Skeletal muscle satellite cell (primary cell): ENCODE measurements around the gene HECTD4.
"Not testable (repeated sequence)": the region's sequence is repeated elsewhere in the genome, so short reads cannot be mapped to it uniquely, and the experiment has no call there.

Source experiments
- H3K27me3 ChIP-seq: 2 replicates; pipeline ENCODE4 v1.7.0; 2013; ENCODE audit warnings: low read length; ENCODE audit not compliant: control insufficient read depth, insufficient read depth
- H3K36me3 ChIP-seq: 2 replicates; pipeline ENCODE4 v1.7.0; 2013; ENCODE audit warnings: mild to moderate bottlenecking, control low read depth, low read length; ENCODE audit not compliant: insufficient read depth
- H3K4me1 ChIP-seq: 2 replicates; pipeline ENCODE4 v1.7.0; 2013; ENCODE audit warnings: low read length; ENCODE audit not compliant: control insufficient read depth, insufficient read depth
- H3K4me2 ChIP-seq: 2 replicates; pipeline ENCODE4 v1.7.0; 2013; ENCODE audit warnings: mild to moderate bottlenecking, low read length
- H3K4me3 ChIP-seq: 2 replicates; pipeline ENCODE4 v1.7.0; 2013; ENCODE audit warnings: low read length
- H3K9ac ChIP-seq: 2 replicates; pipeline ENCODE4 v1.7.0; 2013; ENCODE audit warnings: mild to moderate bottlenecking, low read depth, low read length, moderate library complexity
- H3K9me3 ChIP-seq: replicated peaks from 2 replicates; pipeline ENCODE4 v1.7.0; 2013; ENCODE audit warnings: mild to moderate bottlenecking, control low read depth, low read length

HECTD4 gene

GRCh38 chr12:112350593-112351592 is 31.3 kb downstream of the HECTD4 start:
- no peaks in the 10 kb centered on the region for H3K27me3 ChIP-seq
- H3K4me1 ChIP-seq: peaks cover 16% of the 10 kb centered on the region
- no peaks in the 10 kb centered on the region for H3K9me3 ChIP-seq
- peak overlapping the region; percentile 4 for H3K4me2 ChIP-seq
- no peak overlapping the region for H3K4me3 ChIP-seq
- no peaks in the 10 kb centered on the region for H3K36me3 ChIP-seq
- H3K9ac ChIP-seq: no peak overlapping the region

GRCh38 chr12:112349431-112349830 is 32.8 kb downstream of the HECTD4 start:
- H3K9ac ChIP-seq: no peak overlapping the region
- no peaks in the 10 kb centered on the region for H3K36me3 ChIP-seq
- H3K4me2 ChIP-seq: no peak overlapping the region
- no peaks in the 10 kb centered on the region for H3K9me3 ChIP-seq
- peaks cover 16% of the 10 kb centered on the region for H3K4me1 ChIP-seq
- no peaks in the 10 kb centered on the region for H3K27me3 ChIP-seq
- no peak overlapping the region for H3K4me3 ChIP-seq

- H3K4me1 ChIP-seq: peaks cover 16% of the 10 kb centered on the region
- not testable (repeated sequence) for H3K9me3 ChIP-seq, H3K9ac ChIP-seq, H3K4me2 ChIP-seq, H3K36me3 ChIP-seq, H3K4me3 ChIP-seq, H3K27me3 ChIP-seq
Measured at GRCh38 chr12:112348926-112349325, 33.3 kb downstream of the HECTD4 start.

GRCh38 chr12:112347581-112347982 is 34.6 kb downstream of the HECTD4 start:
- peaks cover 16% of the 10 kb centered on the region for H3K4me1 ChIP-seq

GRCh38 chr12:112346194-112346593 is 36.0 kb downstream of the HECTD4 start:
- Histone ChIP-seq H3K9ac (no peak overlapping the region), H3K4me3 (no peak overlapping the region), H3K4me1 (peaks cover 14% of the 10 kb centered on the region), H3K4me2 (no peak overlapping the region), H3K36me3 (no peaks in the 10 kb centered on the region), H3K9me3 (no peaks in the 10 kb centered on the region), H3K27me3 (no peaks in the 10 kb centered on the region)

More at GRCh38 chr12:112347581-112347982, 34.6 kb downstream of the HECTD4 start:
- H3K27me3 ChIP-seq: no peaks in the 10 kb centered on the region
- H3K4me2 ChIP-seq: no peak overlapping the region
- H3K36me3 ChIP-seq: no peaks in the 10 kb centered on the region
- H3K9ac ChIP-seq: no peak overlapping the region
- no peak overlapping the region for H3K4me3 ChIP-seq
- H3K9me3 ChIP-seq: no peaks in the 10 kb centered on the region

- Histone ChIP-seq H3K9ac (no peak overlapping the region), H3K4me3 (no peak overlapping the region), H3K4me1 (no peaks in the 10 kb centered on the region), H3K27me3 (no peaks in the 10 kb centered on the region), H3K4me2 (no peak overlapping the region), H3K9me3 (no peaks in the 10 kb centered on the region), H3K36me3 (no peaks in the 10 kb centered on the region)
Measured at GRCh38 chr12:112344220-112344619, 38.0 kb downstream of the HECTD4 start.

GRCh38 chr12:112342587-112342986 is 39.6 kb downstream of the HECTD4 start:
- no peaks in the 10 kb centered on the region for H3K27me3 ChIP-seq

GRCh38 chr12:112341046-112341825 is 41.0 kb downstream of the HECTD4 start:
- H3K9me3 ChIP-seq: no peaks in the 10 kb centered on the region
- H3K36me3 ChIP-seq: peaks cover 3% of the 10 kb centered on the region
- no peak overlapping the region for H3K9ac ChIP-seq
- no peaks in the 10 kb centered on the region for H3K27me3 ChIP-seq
- H3K4me2 ChIP-seq: no peak overlapping the region
- no peak overlapping the region for H3K4me3 ChIP-seq
- H3K4me1 ChIP-seq: no peaks in the 10 kb centered on the region

More at GRCh38 chr12:112342587-112342986, 39.6 kb downstream of the HECTD4 start:
- Histone ChIP-seq H3K4me2 (no peak overlapping the region), H3K9ac (no peak overlapping the region), H3K4me3 (no peak overlapping the region), H3K4me1 (no peaks in the 10 kb centered on the region), H3K9me3 (no peaks in the 10 kb centered on the region), H3K36me3 (peaks cover 3% of the 10 kb centered on the region)

GRCh38 chr12:112340230-112340629 is 42.0 kb downstream of the HECTD4 start:
- no peak overlapping the region for H3K4me3 ChIP-seq
- no peak overlapping the region for H3K4me2 ChIP-seq
- no peaks in the 10 kb centered on the region for H3K27me3 ChIP-seq
- no peaks in the 10 kb centered on the region for H3K9me3 ChIP-seq
- peaks cover 3% of the 10 kb centered on the region for H3K36me3 ChIP-seq
- H3K4me1 ChIP-seq: no peaks in the 10 kb centered on the region
- no peak overlapping the region for H3K9ac ChIP-seq

- H3K27me3 ChIP-seq, H3K9me3 ChIP-seq, H3K36me3 ChIP-seq, H3K4me2 ChIP-seq, H3K4me3 ChIP-seq, H3K4me1 ChIP-seq, H3K9ac ChIP-seq: not testable (repeated sequence)
Measured at GRCh38 chr12:112334999-112335398, 47.2 kb downstream of the HECTD4 start.

- Histone ChIP-seq H3K9ac (no peak overlapping the region), H3K4me3 (no peak overlapping the region), H3K9me3 (no peaks in the 10 kb centered on the region), H3K27me3 (no peaks in the 10 kb centered on the region), H3K36me3 (peaks cover 2% of the 10 kb centered on the region), H3K4me2 (no peak overlapping the region), H3K4me1 (no peaks in the 10 kb centered on the region)
Measured at GRCh38 chr12:112333019-112333418, 49.2 kb downstream of the HECTD4 start.
